Measurements from ENCODE around the gene LMNTD2. TPM values are rescaled to one million over a fixed set of nuclear protein-coding genes. Genes with fewer than 3 reads are reported as not detected.

Gene LMNTD2
- total and polyA plus RNA-seq, 2 donors (not counting 3 experiments of a cell fraction or from before 2014, with no cell fraction given) = 2.1 to 2.6 TPM

GRCh38 chr11:545171-545570 lies 15.4 kb downstream of the LMNTD2 start:
- Histone ChIP-seq H3K9me1 (replicated peaks; ENCODE audit: control insufficient read depth, extremely low read depth, insufficient read depth, low read length) (no peaks in the 10 kb centered on the region), H4K20me1 (replicated peaks; ENCODE audit: control insufficient read depth, extremely low read depth, insufficient read depth, low read length) (no peaks in the 10 kb centered on the region), H3K27me3 (ENCODE audit: control insufficient read depth in 2 of 2, insufficient read depth in 2 of 2, low read length in 2 of 2) (no peaks in the 10 kb centered on the region), H3K79me2 (ENCODE audit: control insufficient read depth, insufficient read depth, low read length) (no peaks in the 10 kb centered on the region), H3K9me3 (replicated peaks; ENCODE audit: control insufficient read depth, insufficient read depth, low read length) (no peaks in the 10 kb centered on the region), H3K4me2 (ENCODE audit: insufficient read depth, low read length) (no peak overlapping the region), H3K9ac (replicated peaks; ENCODE audit: extremely low read depth, insufficient read depth, low read length) (no peak overlapping the region), H2AFZ (ENCODE audit: low read depth, low read length) (no peak overlapping the region), H3K4me3 (replicated peaks in 1 of 3; ENCODE audit: insufficient read depth in 1 of 3, low read depth in 1 of 3, low read length in 3 of 3) (no peak overlapping the region), H3K27ac (ENCODE audit: insufficient read depth, low read depth, low read length) (no peak overlapping the region), H3K36me3 (ENCODE audit: control insufficient read depth in 2 of 2, extremely low read depth in 1 of 2, insufficient read depth in 2 of 2, low read length in 2 of 2) (no peaks in the 10 kb centered on the region), H3K4me1 (ENCODE audit: control insufficient read depth, extremely low read depth, insufficient read depth, low read length) (no peaks in the 10 kb centered on the region)
- DNase-seq (ENCODE audit: low read depth, low spot score) = no peak
- dilution Hi-C loops (cut with MboI; ENCODE audit: extremely low pct_ligation_motif_present, low sequenced_read_pairs) = no loop called here
- intact Hi-C loops (cut with micrococcal nuclease) = no loop called here
- POLR2A ChIA-PET = no interaction called here
- TF ChIP-seq MYC (IDR thresholded peaks at IDR 0.05; ENCODE audit: low read depth, low read length) (no peak), EZH2 (IDR thresholded peaks at IDR 0.05; ENCODE audit: borderline replicate concordance, low read depth, low read length, severe bottlenecking) (no peak), FOS (IDR thresholded peaks at IDR 0.05; ENCODE audit: borderline replicate concordance, insufficient read depth, low read length) (no peak), GATA2 (IDR thresholded peaks at IDR 0.05; ENCODE audit: insufficient read depth, insufficient read length, low read depth, low read length) (no peak), POLR2AphosphoS5 (IDR thresholded peaks at IDR 0.05; ENCODE audit: insufficient read depth, low read depth, low read length) (no peak), MAX (IDR thresholded peaks at IDR 0.05; ENCODE audit: insufficient read depth, insufficient read length) (no peak), CTCF (IDR thresholded peaks at IDR 0.05; ENCODE audit: extremely low read depth in 1 of 2, insufficient read depth in 1 of 2, low read depth in 1 of 2, low read length in 2 of 2) (no peak), POLR2A (IDR thresholded peaks at IDR 0.05; ENCODE audit: low read depth, low read length) (no peak), JUN (IDR thresholded peaks at IDR 0.05; ENCODE audit: borderline replicate concordance, insufficient read depth, insufficient read length, low read depth) (no peak)
- CTCF ChIA-PET = interaction anchor here (1.9 kb wide), 1 partner anchor 10 kb away, joined by 7 read pairs; no protein-coding TSS in a partner anchor
- BruUV-seq (replicated peaks) = no TSS peak
- FAIRE-seq = no peak
